ENCODE results near the gene TUBG1. TPM values are rescaled to one million over a fixed set of nuclear protein-coding genes. Genes with fewer than 3 reads are reported as not detected.

Gene TUBG1
- total RNA-seq, 4 donors from 2014 or later, result 6.0 to 27.7 (median 14.3) TPM

DNA sequence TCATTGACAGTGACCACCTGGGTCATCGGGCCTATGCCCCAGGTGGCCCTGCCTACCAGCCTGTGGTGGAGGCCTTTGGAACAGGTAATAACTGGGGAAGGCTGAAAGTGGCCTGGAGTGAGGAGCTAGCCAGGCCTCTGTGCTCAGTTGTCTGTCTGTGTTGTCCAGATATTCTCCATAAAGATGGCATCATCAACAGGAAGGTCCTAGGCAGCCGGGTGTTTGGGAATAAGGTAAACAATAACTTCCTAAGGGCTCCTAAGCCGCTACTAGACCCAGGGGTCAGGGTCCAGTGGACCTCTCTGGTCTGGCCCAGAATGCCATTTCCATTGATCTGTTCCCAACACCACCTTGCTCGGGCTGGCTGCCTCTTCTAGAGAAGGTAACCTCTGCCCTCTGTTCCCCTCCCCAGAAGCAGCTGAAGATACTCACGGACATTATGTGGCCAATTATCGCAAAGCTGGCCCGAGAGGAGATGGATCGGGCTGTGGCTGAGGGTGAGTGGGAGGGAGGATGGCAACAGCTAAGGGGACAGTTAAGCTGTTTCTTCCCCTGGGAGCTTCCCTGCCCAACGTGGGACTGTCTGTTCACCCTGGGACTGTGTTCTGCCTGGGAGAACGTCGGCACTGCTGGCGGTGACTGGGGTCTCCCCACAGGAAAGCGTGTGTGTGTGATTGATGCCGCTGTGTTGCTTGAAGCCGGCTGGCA lies 44.5 kb upstream of the TUBG1 start:
- H3K4me1 ChIP-seq, result peaks cover 18 to 50% (median 46%) of the 10 kb centered on the region in 4 donors
- DNase-seq, result no peak
- no peaks in the 10 kb centered on the region for H3K9me3 ChIP-seq
- in situ Hi-C loops (cut with MboI; ENCODE audit: low pct_ligation_motif_present in 1 of 4, low pct_unique_long_range_greater_than_20kb in 1 of 4, low sequenced_read_pairs in 3 of 4) (no loop called here), intact Hi-C loops (cut with DNase I; ENCODE audit: low total_unique reads) (no loop called here)
- H3K27ac ChIP-seq, result no peak overlapping the region
- peaks cover 0 to 19% (median 12%) of the 10 kb centered on the region in 4 donors for H3K36me3 ChIP-seq
- 33 to 87% methylated on average over 1 to 15 of the region's 15 CpGs for WGBS, 2 donors (ENCODE audit: low coverage in 1 of 2)
- H3K4me3 ChIP-seq, result no peak overlapping the region
- H3K27me3 ChIP-seq, result no peaks in the 10 kb centered on the region
- no peak for TF ChIP-seq POLR2A (IDR thresholded peaks at IDR 0.05)
- TF ChIP-seq POLR2AphosphoS5 (IDR thresholded peaks at IDR 0.05), result no peak

GRCh38 chr17:42565523-42566214 lies 43.8 kb upstream of the TUBG1 start:
- H3K27ac ChIP-seq, result peak overlapping the region; percentile 87 to 96 (median 94)
- no peaks in the 10 kb centered on the region for H3K27me3 ChIP-seq
- peaks cover 18 to 49% (median 45%) of the 10 kb centered on the region in 4 donors for H3K4me1 ChIP-seq
- DNase-seq, result no peak
- in situ Hi-C loops (cut with MboI; ENCODE audit: low pct_ligation_motif_present in 1 of 4, low pct_unique_long_range_greater_than_20kb in 1 of 4, low sequenced_read_pairs in 3 of 4), result no loop called here
- no peak for TF ChIP-seq EP300 (IDR thresholded peaks at IDR 0.05; ENCODE audit: low read depth)
- TF ChIP-seq POLR2AphosphoS5 (IDR thresholded peaks at IDR 0.05), result no peak
- TF ChIP-seq POLR2A (IDR thresholded peaks at IDR 0.05), result no peak
- no peak for TF ChIP-seq CTCF (IDR thresholded peaks at IDR 0.05)
- H3K36me3 ChIP-seq, result peaks cover 0 to 26% (median 15%) of the 10 kb centered on the region in 4 donors
- no peak overlapping the region for H3K4me3 ChIP-seq
- H3K9me3 ChIP-seq, result no peaks in the 10 kb centered on the region
- intact Hi-C loops (cut with DNase I; ENCODE audit: low total_unique reads), result no loop called here
- WGBS, 2 donors (ENCODE audit: low coverage in 1 of 2), result 60 to 91% methylated on average over 1 to 16 of the region's 16 CpGs

GRCh38 chr17:42566215-42566882 lies 43.1 kb upstream of the TUBG1 start:
- H3K27me3 ChIP-seq, result no peaks in the 10 kb centered on the region
- intact Hi-C loops (cut with DNase I; ENCODE audit: low total_unique reads), result no loop called here
- peak; percentile 34 for DNase-seq
- H3K27ac ChIP-seq, result peak overlapping the region; percentile 87 to 96 (median 94)
- 63 to 100% methylated on average over 1 to 28 of the region's 28 CpGs for WGBS, 2 donors (ENCODE audit: low coverage in 1 of 2)
- in situ Hi-C loops (cut with MboI; ENCODE audit: low pct_ligation_motif_present in 1 of 4, low pct_unique_long_range_greater_than_20kb in 1 of 4, low sequenced_read_pairs in 3 of 4), result no loop called here
- peaks cover 0 to 32% (median 17%) of the 10 kb centered on the region in 4 donors for H3K36me3 ChIP-seq
- H3K9me3 ChIP-seq, result no peaks in the 10 kb centered on the region
- peak overlapping the region; percentile 1 to 80 (median 72) for H3K4me3 ChIP-seq
- peaks cover 18 to 46% (median 42%) of the 10 kb centered on the region in 4 donors for H3K4me1 ChIP-seq
- TF ChIP-seq CTCF (IDR thresholded peaks at IDR 0.05), result no peak
- TF ChIP-seq POLR2A (IDR thresholded peaks at IDR 0.05), result no peak
- no peak for TF ChIP-seq POLR2AphosphoS5 (IDR thresholded peaks at IDR 0.05)
- TF ChIP-seq EP300 (IDR thresholded peaks at IDR 0.05; ENCODE audit: low read depth), result no peak

DNA sequence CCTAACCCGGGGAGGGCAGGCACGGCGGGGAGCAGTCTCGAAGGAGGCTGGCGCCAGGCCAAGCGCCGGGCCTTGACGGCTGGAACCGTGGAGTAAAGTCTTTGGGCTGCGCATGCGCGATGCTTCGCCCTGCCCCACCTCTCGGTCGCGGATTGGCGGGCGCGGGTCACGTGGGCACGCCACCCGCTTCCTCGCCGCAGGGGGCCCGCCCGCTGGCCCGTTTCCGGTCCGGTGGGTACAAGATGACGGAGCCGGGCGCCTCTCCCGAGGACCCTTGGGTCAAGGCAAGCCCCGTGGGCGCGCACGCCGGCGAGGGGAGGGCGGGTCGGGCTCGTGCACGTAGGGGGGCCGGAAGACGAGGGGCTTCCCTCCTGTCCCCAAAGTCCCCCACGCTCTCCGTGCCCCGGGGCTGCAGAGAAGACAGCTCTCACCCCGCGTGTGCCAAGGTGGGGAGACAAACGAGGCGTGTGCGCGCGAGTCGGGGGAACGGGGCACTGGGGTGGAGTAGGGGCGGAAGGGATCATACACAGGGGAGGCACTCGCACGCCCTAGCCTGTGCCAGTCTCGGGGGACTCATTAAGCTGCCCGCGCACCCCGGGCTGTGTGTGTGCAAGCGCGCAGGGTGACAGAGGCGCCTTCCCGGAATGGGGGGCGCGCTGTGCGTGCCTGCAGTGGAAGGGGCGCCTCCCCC lies 42.5 kb upstream of the TUBG1 start, which contains the start of gene MLX:
TSS of gene MLX (plus strand) at position 218 of the 691 bp plus-strand sequence. CDS start at position 243, 25 bp downstream.
- in situ Hi-C loops (cut with MboI; ENCODE audit: low pct_ligation_motif_present in 1 of 4, low pct_unique_long_range_greater_than_20kb in 1 of 4, low sequenced_read_pairs in 3 of 4) (no loop called here), intact Hi-C loops (cut with DNase I; ENCODE audit: low total_unique reads) (no loop called here)
- DNase-seq, result peak; percentile 96
- Histone ChIP-seq H3K4me3 (peak within 1 kb of the TSS; percentile 65 to 80 (median 78)), H3K9me3 (no peaks in the 10 kb centered on the region), H3K36me3 (peaks cover 0 to 39% (median 20%) of the 10 kb centered on the region in 4 donors), H3K4me1 (peaks cover 16 to 41% (median 39%) of the 10 kb centered on the region in 4 donors), H3K27me3 (no peaks in the 10 kb centered on the region), H3K27ac (peak within 1 kb of the TSS; percentile 87 to 96 (median 94))
- WGBS, 2 donors (ENCODE audit: low coverage in 1 of 2), result 1% methylated on average over 55 of the region's 72 CpGs; no CpG with 5 or more reads in 1 of the 2 donors
- TF ChIP-seq EP300 (IDR thresholded peaks at IDR 0.05; ENCODE audit: low read depth) (no peak), CTCF (IDR thresholded peaks at IDR 0.05) (peak in 1 of 5 experiments; percentile 9), POLR2A (IDR thresholded peaks at IDR 0.05) (peak; percentile 29), POLR2AphosphoS5 (IDR thresholded peaks at IDR 0.05) (peak; percentile 85 to 93 (median 88))
